Tibial nerve (tissue), 3 donors: ENCODE data around the gene TAOK1.

Experiments used
- EP300 ChIP-seq, 2 donors: sonication (generic); formaldehyde crosslinking; IDR thresholded peaks; one replicate each; pipeline ENCODE4 v1.6.1; 2017; ENCODE audit warnings: antibody characterized with exemption in 2 of 2, mild to moderate bottlenecking in 1 of 2
- POLR2A ChIP-seq, 2 donors: fragments of 450-650 bp; IDR thresholded peaks; one replicate each; pipeline ENCODE4 v1.6.1; 2017; ENCODE audit warnings: antibody characterized with exemption in 2 of 2, mild to moderate bottlenecking in 2 of 2, moderate library complexity in 2 of 2

- TF ChIP-seq EP300 (IDR thresholded peaks at IDR 0.05) = no peak
- TF ChIP-seq POLR2A (IDR thresholded peaks at IDR 0.05) = no peak
These were observed 156.7 kb downstream of the TAOK1 start for GRCh38 chr17:29546830-29547229.
